CD14-positive monocyte (primary cell): ENCODE measurements around the gene ABCB1. TPM values are rescaled to one million over a fixed set of nuclear protein-coding genes. Genes with fewer than 3 reads are reported as not detected.

Source experiments
- DNase-seq, 3 donors: peaks; one replicate each; pipeline ENCODE4 v3.0.0-alpha.2; 2011 to 2022
- H2AFZ ChIP-seq: 2 replicates; pipeline ENCODE4 v1.6.0; 2012; ENCODE audit warnings: mild to moderate bottlenecking, low read depth, low read length, inconsistent platforms; ENCODE audit not compliant: insufficient read depth, poor library complexity, severe bottlenecking
- H3K27ac ChIP-seq, 2 donors: 1 replicate in 1 of 2; 2 replicates in 1 of 2; pipeline ENCODE4 v1.5.1; 2012 to 2013; ENCODE audit warnings: low read length in 2 of 2, control low read depth in 1 of 2, inconsistent platforms in 1 of 2, low read depth in 1 of 2, mild to moderate bottlenecking in 1 of 2
- H3K27me3 ChIP-seq, 2 donors: one replicate each; pipeline versions ENCODE4 v1.6.0 to v1.6.1; 2011 to 2013; ENCODE audit warnings: low read length in 2 of 2; ENCODE audit not compliant: control insufficient read depth in 2 of 2, insufficient read depth in 2 of 2
- H3K36me3 ChIP-seq, 2 donors: replicated peaks in 1 of 2; 1 replicate in 1 of 2; 2 replicates in 1 of 2; pipeline versions ENCODE4 v1.5.1 to v1.6.1; 2012 to 2013; ENCODE audit warnings: low read length in 2 of 2, control low read depth in 1 of 2, inconsistent platforms in 1 of 2, mild to moderate bottlenecking in 1 of 2; ENCODE audit not compliant: insufficient read depth in 2 of 2, control insufficient read depth in 1 of 2
- H3K4me1 ChIP-seq, 2 donors: 1 replicate in 1 of 2; 2 replicates in 1 of 2; pipeline versions ENCODE4 v1.5.1 to v1.6.1; 2012 to 2013; ENCODE audit warnings: low read length in 2 of 2, control low read depth in 1 of 2, inconsistent platforms in 1 of 2, mild to moderate bottlenecking in 1 of 2, moderate library complexity in 1 of 2; ENCODE audit not compliant: insufficient read depth in 2 of 2, control insufficient read depth in 1 of 2
- H3K4me2 ChIP-seq: replicated peaks from 2 replicates; pipeline ENCODE3; 2012; ENCODE audit warnings: low read length, moderate library complexity, mild to moderate bottlenecking; ENCODE audit not compliant: poor library complexity, severe bottlenecking; ENCODE audit errors: extremely low read depth
- H3K4me3 ChIP-seq, 3 experiments: fragments of 200-600 bp in 1 of 3; sonication (generic) in 1 of 3; replicated peaks in 1 of 3; 1 replicate in 2 of 3; 2 replicates in 1 of 3; pipeline ENCODE4 v1.5.1; 2011 to 2013; ENCODE audit warnings: low read length in 3 of 3, mild to moderate bottlenecking in 3 of 3, control low read depth in 2 of 3, low read depth in 2 of 3, inconsistent platforms in 1 of 3, moderate library complexity in 1 of 3
- H3K79me2 ChIP-seq: 2 replicates; pipeline ENCODE4 v1.6.0; 2012; ENCODE audit warnings: mild to moderate bottlenecking, control low read depth, inconsistent platforms, low read length, moderate library complexity; ENCODE audit not compliant: insufficient read depth
- H3K9ac ChIP-seq: 2 replicates; pipeline ENCODE4 v1.6.0; 2017; ENCODE audit warnings: low read length, mild to moderate bottlenecking; ENCODE audit not compliant: insufficient read depth, poor library complexity, severe bottlenecking
- H3K9me3 ChIP-seq, 2 donors: replicated peaks in 1 of 2; 1 replicate in 1 of 2; 2 replicates in 1 of 2; pipeline versions ENCODE4 v1.5.1 to v1.6.1; 2012 to 2013; ENCODE audit warnings: low read length in 2 of 2, control low read depth in 1 of 2; ENCODE audit not compliant: control insufficient read depth in 1 of 2, insufficient read depth in 1 of 2
- H4K20me1 ChIP-seq: 2 replicates; pipeline ENCODE4 v1.6.0; 2012; ENCODE audit warnings: mild to moderate bottlenecking, low read length, control low read depth, moderate library complexity; ENCODE audit not compliant: insufficient read depth
- H3K27ac Mint-ChIP-seq, 7 donors: one replicate each; pipeline ENCODE4 v1.8.0; 2020; ENCODE audit warnings: mild to moderate bottlenecking in 7 of 7, mixed read lengths in 7 of 7, moderate library complexity in 6 of 7, inconsistent platforms in 2 of 7
- H3K27me3 Mint-ChIP-seq, 3 donors: one replicate each; pipeline ENCODE4 v1.8.0; 2021 to 2022; ENCODE audit warnings: low read depth in 3 of 3, mild to moderate bottlenecking in 3 of 3, mixed read lengths in 3 of 3, moderate library complexity in 3 of 3, inconsistent platforms in 1 of 3
- H3K36me3 Mint-ChIP-seq, 2 donors: one replicate each; pipeline ENCODE4 v1.8.0; 2020; ENCODE audit warnings: mixed read lengths in 2 of 2, inconsistent platforms in 1 of 2, mild to moderate bottlenecking in 1 of 2
- H3K4me1 Mint-ChIP-seq: one replicate; pipeline ENCODE4 v1.8.0; 2020; ENCODE audit warnings: mild to moderate bottlenecking, mixed read lengths
- H3K4me3 Mint-ChIP-seq, 2 donors: one replicate each; pipeline ENCODE4 v1.8.0; 2020; ENCODE audit warnings: mild to moderate bottlenecking in 2 of 2, mixed read lengths in 2 of 2, moderate library complexity in 1 of 2
- H3K9me3 Mint-ChIP-seq, 7 donors: one replicate each; pipeline ENCODE4 v1.8.0; 2020 to 2022; ENCODE audit warnings: mixed read lengths in 7 of 7, mild to moderate bottlenecking in 6 of 7, moderate library complexity in 6 of 7, inconsistent platforms in 2 of 7
- CTCF ChIP-seq: fragments of 200-600 bp; IDR thresholded peaks from one replicate; pipeline ENCODE4 v1.8.0; 2022; ENCODE audit warnings: antibody characterized with exemption, mild to moderate bottlenecking
- WGBS: methylation state at CpG from one replicate; pipeline ENCODE4 v1.1.5; 2013; ENCODE audit warnings: missing lambda C conversion rate; ENCODE audit not compliant: insufficient coverage; 5-methylcytosine and 5-hydroxymethylcytosine counted together
- intact Hi-C, 2 donors: fragments of 100-400 bp; cut with micrococcal nuclease; formaldehyde crosslinking; loops; one replicate each; pipeline versions ENCODE4 v1.15.0 to v1.15.1; 2023
- polyA plus RNA-seq, 3 donors: library from polyadenylated mRNA; depleted of rRNA in 1 of 3; unstranded in 2 of 3; stranded (reverse) in 1 of 3; fragments of 300-500 nt in 2 of 3; fragments of >200 nt in 1 of 3; fragmentation: Illumina TruSeq in 2 of 3; gene quantifications; 1 replicate in 2 of 3; 2 replicates in 1 of 3; pipeline ENCODE4 v1.2.3, GENCODE V29; 2012 to 2021

ABCB1 gene
- polyA plus RNA-seq, 3 donors: 0.24 TPM; not detected in 2

- no peak overlapping the region for H3K4me3 Mint-ChIP-seq
- H3K27me3 Mint-ChIP-seq: no peaks in the 10 kb centered on the region
- H3K27ac Mint-ChIP-seq: no peak overlapping the region
- H3K27me3 ChIP-seq: no peaks in the 10 kb centered on the region
- WGBS: no CpG with 5 or more reads among the region's 2 CpGs
- no peaks in the 10 kb centered on the region for H3K9me3 ChIP-seq
- no peak for TF ChIP-seq CTCF
- intact Hi-C loops: loop anchor here in 1 of 2 donors (10.0 kb wide), 1 partner anchor 246 kb away; no protein-coding TSS in a partner anchor
- peaks cover 4% of the 10 kb centered on the region for H3K4me1 Mint-ChIP-seq
- no peaks in the 10 kb centered on the region for H3K36me3 Mint-ChIP-seq
- H3K4me3 ChIP-seq: no peak overlapping the region
- no peak overlapping the region for H3K4me2 ChIP-seq
- DNase-seq: no peak
- no peaks in the 10 kb centered on the region for H3K79me2 ChIP-seq
- no peak overlapping the region for H3K27ac ChIP-seq
- no peak overlapping the region for H3K9ac ChIP-seq
- H3K4me1 ChIP-seq: no peaks in the 10 kb centered on the region
- H3K9me3 Mint-ChIP-seq: no peaks in the 10 kb centered on the region
- H4K20me1 ChIP-seq: no peaks in the 10 kb centered on the region
- H2AFZ ChIP-seq: no peak overlapping the region
- H3K36me3 ChIP-seq: no peaks in the 10 kb centered on the region
Measured at GRCh38 chr7:87561102-87561501, 39.6 kb downstream of the ABCB1 start.

GRCh38 chr7:87552351-87552900, 48.3 kb downstream of the ABCB1 start:
- Histone ChIP-seq H3K79me2 (no peaks in the 10 kb centered on the region), H3K4me3 (no peak overlapping the region), H3K4me2 (no peak overlapping the region), H3K4me1 (no peaks in the 10 kb centered on the region), H3K9ac (no peak overlapping the region), H4K20me1 (no peaks in the 10 kb centered on the region), H3K9me3 (no peaks in the 10 kb centered on the region), H3K36me3 (no peaks in the 10 kb centered on the region), H3K27me3 (no peaks in the 10 kb centered on the region), H2AFZ (no peak overlapping the region), H3K27ac (no peak overlapping the region)
- no peak for TF ChIP-seq CTCF
- Mint-ChIP-seq H3K4me3 (no peak overlapping the region), H3K36me3 (no peaks in the 10 kb centered on the region), H3K27ac (no peak overlapping the region), H3K9me3 (peaks cover 0 to 4% (median 0%) of the 10 kb centered on the region in 7 donors), H3K4me1 (no peaks in the 10 kb centered on the region), H3K27me3 (peaks cover 0 to 3% (median 2%) of the 10 kb centered on the region in 3 donors)
- no peak for DNase-seq
- WGBS: 100% methylated on average over 1 of the region's 3 CpGs
- intact Hi-C loops: no loop called here
